Osteoblast (primary cell): Measurements from ENCODE around the gene ZNF777. TPM values are rescaled to one million over a fixed set of nuclear protein-coding genes. Genes with fewer than 3 reads are reported as not detected.

Experiments
- DNase-seq: peaks from one replicate; pipeline ENCODE4 v3.0.0; 2011; ENCODE audit warnings: low spot score, mixed read lengths; ENCODE audit not compliant: insufficient read length; ENCODE audit errors: missing footprints
- H2AFZ ChIP-seq: 2 replicates; pipeline ENCODE4 v1.6.0; 2011; ENCODE audit warnings: mild to moderate bottlenecking, low read length
- H3K27ac ChIP-seq: 2 replicates; pipeline ENCODE4 v1.5.1; 2011; ENCODE audit warnings: mild to moderate bottlenecking, low read depth, low read length, moderate library complexity
- H3K27me3 ChIP-seq: 2 replicates; pipeline ENCODE4 v1.6.0; 2012; ENCODE audit warnings: mild to moderate bottlenecking, control low read depth, inconsistent platforms, low read length, moderate library complexity; ENCODE audit not compliant: insufficient read depth
- H3K36me3 ChIP-seq: 2 replicates; pipeline ENCODE4 v1.5.1; 2011; ENCODE audit warnings: mild to moderate bottlenecking, low read length, control low read depth, moderate library complexity; ENCODE audit not compliant: insufficient read depth
- H3K4me1 ChIP-seq: 2 replicates; pipeline ENCODE4 v1.5.1; 2011; ENCODE audit warnings: mild to moderate bottlenecking, low read length, control low read depth, moderate library complexity; ENCODE audit not compliant: insufficient read depth
- H3K4me2 ChIP-seq: 2 replicates; pipeline ENCODE4 v1.6.0; 2011; ENCODE audit warnings: mild to moderate bottlenecking, low read length; ENCODE audit not compliant: insufficient read depth
- H3K4me3 ChIP-seq: fragments of 200-600 bp; sonication (generic); 3 replicates; pipeline ENCODE4 v1.5.1; 2012; ENCODE audit warnings: mild to moderate bottlenecking, low read length, inconsistent platforms; ENCODE audit not compliant: insufficient read depth
- H3K79me2 ChIP-seq: 2 replicates; pipeline ENCODE4 v1.6.0; 2012; ENCODE audit warnings: mild to moderate bottlenecking, low read length, control low read depth, inconsistent platforms; ENCODE audit not compliant: insufficient read depth
- H3K9me3 ChIP-seq: 2 replicates; pipeline ENCODE4 v1.5.1; 2011; ENCODE audit warnings: low read depth, low read length, control low read depth
- H4K20me1 ChIP-seq: 2 replicates; pipeline ENCODE4 v1.6.0; 2012; ENCODE audit warnings: mild to moderate bottlenecking, low read length, control low read depth; ENCODE audit not compliant: insufficient read depth
- CTCF ChIP-seq: IDR thresholded peaks from 2 replicates; pipeline ENCODE4 v1.5.1; 2011; ENCODE audit warnings: mild to moderate bottlenecking, low read depth, low read length, moderate library complexity; ENCODE audit errors: extremely low read depth
- total RNA-seq: library from RNA; depleted of rRNA; stranded (reverse); fragments of >200 nt; gene quantifications from 2 replicates; pipeline ENCODE4 v1.2.3, GENCODE V29; 2012

The ZNF777 gene
- total RNA-seq, 1 donor = 7.6 TPM

- Histone ChIP-seq H3K4me3 (no peak overlapping the region), H3K27ac (no peak overlapping the region), H3K9me3 (no peaks in the 10 kb centered on the region), H4K20me1 (peaks cover 2% of the 10 kb centered on the region), H3K27me3 (no peaks in the 10 kb centered on the region), H3K36me3 (peaks cover 46% of the 10 kb centered on the region), H3K4me2 (no peak overlapping the region), H3K4me1 (no peaks in the 10 kb centered on the region), H3K79me2 (peaks cover 5% of the 10 kb centered on the region), H2AFZ (no peak overlapping the region)
- DNase-seq = no peak
- TF ChIP-seq CTCF = no peak
Observed at GRCh38 chr7:149476791-149477190, 15.9 kb upstream of the ZNF777 start.

GRCh38 chr7:149475121-149476045 lies 14.5 kb upstream of the ZNF777 start:
- no peaks in the 10 kb centered on the region for H3K4me1 ChIP-seq
- H3K27me3 ChIP-seq = no peaks in the 10 kb centered on the region
- no peak overlapping the region for H3K4me2 ChIP-seq
- H2AFZ ChIP-seq = no peak overlapping the region
- H3K79me2 ChIP-seq = peaks cover 3% of the 10 kb centered on the region
- no peak overlapping the region for H3K4me3 ChIP-seq
- H3K36me3 ChIP-seq = peaks cover 44% of the 10 kb centered on the region
- peak; percentile 86 for DNase-seq
- no peak overlapping the region for H3K27ac ChIP-seq
- peaks cover 2% of the 10 kb centered on the region for H4K20me1 ChIP-seq
- no peak for TF ChIP-seq CTCF
- H3K9me3 ChIP-seq = no peaks in the 10 kb centered on the region

GRCh38 chr7:149474309-149475120 lies 13.7 kb upstream of the ZNF777 start:
- Histone ChIP-seq H3K27me3 (no peaks in the 10 kb centered on the region), H3K27ac (no peak overlapping the region), H4K20me1 (peaks cover 2% of the 10 kb centered on the region), H3K4me3 (no peak overlapping the region), H3K4me1 (no peaks in the 10 kb centered on the region), H2AFZ (no peak overlapping the region), H3K36me3 (peaks cover 37% of the 10 kb centered on the region), H3K79me2 (no peaks in the 10 kb centered on the region), H3K4me2 (no peak overlapping the region), H3K9me3 (no peaks in the 10 kb centered on the region)
- TF ChIP-seq CTCF = no peak
- no peak for DNase-seq

GRCh38 chr7:149473251-149473650 lies 12.4 kb upstream of the ZNF777 start:
- Histone ChIP-seq H3K9me3 (no peaks in the 10 kb centered on the region), H3K4me3 (no peak overlapping the region), H3K4me1 (no peaks in the 10 kb centered on the region), H3K27me3 (no peaks in the 10 kb centered on the region), H3K27ac (no peak overlapping the region), H2AFZ (no peak overlapping the region), H3K4me2 (no peak overlapping the region), H3K36me3 (peaks cover 29% of the 10 kb centered on the region), H3K79me2 (no peaks in the 10 kb centered on the region), H4K20me1 (peaks cover 2% of the 10 kb centered on the region)
- DNase-seq = no peak
- no peak for TF ChIP-seq CTCF
